Measurements from ENCODE around the gene HEMGN. TPM values are rescaled to one million over a fixed set of nuclear protein-coding genes. Genes with fewer than 3 reads are reported as not detected.

HEMGN gene
- total RNA-seq, 1 experiment from 2014 or later, result 0.11 TPM

- TF ChIP-seq SP1 (CRISPR knock-in tag; conservative IDR thresholded peaks at IDR 0.05) (0 out of 2 replicates have a peak, but pooled peaks have one; percentile 40), ERG (CRISPR knock-in tag; IDR thresholded peaks at IDR 0.05) (no peak), MAX (CRISPR knock-in tag; IDR thresholded peaks at IDR 0.05) (peak; percentile 61; the same call in 1 of the 2 replicates), NR3C1 (CRISPR knock-in tag; conservative IDR thresholded peaks at IDR 0.05; ENCODE audit: low read depth) (no peak), GABPB1 (CRISPR knock-in tag; IDR thresholded peaks at IDR 0.05) (peak; percentile 99), FOXP1 (CRISPR knock-in tag; IDR thresholded peaks at IDR 0.05; ENCODE audit: borderline replicate concordance) (peak; percentile 61; the same call in 1 of the 2 replicates), E2F5 (CRISPR knock-in tag; IDR thresholded peaks at IDR 0.05) (peak; percentile 64), CTCF (IDR thresholded peaks at IDR 0.05) (peak; percentile 92), FOXK1 (CRISPR knock-in tag; IDR thresholded peaks at IDR 0.05) (peak; percentile 20; the same call in 1 of the 2 replicates)
Observed at GRCh38 chr9:97982683-97983588, 45.0 kb upstream of the HEMGN start, which contains the start of gene ANP32B (continued).

GRCh38 chr9:97981846-97982682 is 44.1 kb upstream of the HEMGN start:
- Mint-ChIP-seq H3K4me1 (peaks cover 16% of the 10 kb centered on the region), H3K27me3 (ENCODE audit: low read depth) (peaks cover 72% of the 10 kb centered on the region), H3K9me3 (no peaks in the 10 kb centered on the region), H3K36me3 (no peaks in the 10 kb centered on the region), H3K4me3 (peak overlapping the region; percentile 50), H3K27ac (no peak overlapping the region)
- POLR2A ChIA-PET, result no interaction called here
- CTCF ChIA-PET, result interaction anchor here (0.5 to 1.6 kb wide), 5 partner anchors 16 to 117 kb away, joined by 3 to 7 read pairs (median 4); no protein-coding TSS in a partner anchor
- no peak for TF ChIP-seq ZNF512 (CRISPR knock-in tag; IDR thresholded peaks at IDR 0.05; ENCODE audit: borderline replicate concordance)
- ATAC-seq (peak; percentile 14), DNase-seq (ENCODE audit: low spot score) (peak; percentile 45)

- H3K4me3 Mint-ChIP-seq, result no peak overlapping the region
- peaks cover 10% of the 10 kb centered on the region for H3K4me1 Mint-ChIP-seq
- no peak for DNase-seq (ENCODE audit: low spot score)
- no peak for ATAC-seq
- peaks cover 76% of the 10 kb centered on the region for H3K27me3 Mint-ChIP-seq (ENCODE audit: low read depth)
- CTCF ChIA-PET, result no interaction called here
- no peak overlapping the region for H3K27ac Mint-ChIP-seq
- POLR2A ChIA-PET, result no interaction called here
- no peaks in the 10 kb centered on the region for H3K9me3 Mint-ChIP-seq
- no peaks in the 10 kb centered on the region for H3K36me3 Mint-ChIP-seq
- no peak for TF ChIP-seq NR1H2 (CRISPR knock-in tag; IDR thresholded peaks at IDR 0.05)
- TF ChIP-seq NFATC4 (CRISPR knock-in tag; IDR thresholded peaks at IDR 0.05), result no peak
- no peak for TF ChIP-seq GABPB1 (CRISPR knock-in tag; IDR thresholded peaks at IDR 0.05)
- TF ChIP-seq HMGA2 (CRISPR knock-in tag; IDR thresholded peaks at IDR 0.05), result no peak
- no peak for TF ChIP-seq ZNF317 (CRISPR knock-in tag; IDR thresholded peaks at IDR 0.05; ENCODE audit: borderline replicate concordance, low read depth)
- no peak for TF ChIP-seq FOXP1 (CRISPR knock-in tag; IDR thresholded peaks at IDR 0.05; ENCODE audit: borderline replicate concordance)
- TF ChIP-seq SMAD3 (CRISPR knock-in tag; IDR thresholded peaks at IDR 0.05; ENCODE audit: borderline replicate concordance), result no peak
- TF ChIP-seq NR2C2 (CRISPR knock-in tag; IDR thresholded peaks at IDR 0.05), result no peak
- no peak for TF ChIP-seq NR3C1 (CRISPR knock-in tag; conservative IDR thresholded peaks at IDR 0.05; ENCODE audit: low read depth)
- TF ChIP-seq E2F4 (CRISPR knock-in tag; IDR thresholded peaks at IDR 0.05; ENCODE audit: borderline replicate concordance, low read depth), result no peak
- TF ChIP-seq RELA (CRISPR knock-in tag; IDR thresholded peaks at IDR 0.05; ENCODE audit: borderline replicate concordance), result no peak
- no peak for TF ChIP-seq NFE2L1 (CRISPR knock-in tag; IDR thresholded peaks at IDR 0.05)
- no peak for TF ChIP-seq JAZF1 (CRISPR knock-in tag; IDR thresholded peaks at IDR 0.05)
- no peak for TF ChIP-seq ZNF138 (CRISPR knock-in tag; conservative IDR thresholded peaks at IDR 0.05)
Observed at GRCh38 chr9:97980918-97981845, 43.2 kb upstream of the HEMGN start.
